Kasumi-1 (cell line): Measurements from ENCODE around the gene AGFG2.
A peak's percentile ranks its signal among the peaks of the same experiment; 100 is the strongest.
"Not testable (repeated sequence)": the region's sequence is repeated elsewhere in the genome, so short reads cannot be mapped to it uniquely, and the experiment has no call there.

Experiments
- DNase-seq, 2 experiments: peaks; one replicate each; lab custom pipeline; 2025; lab: John Stamatoyannopoulos, UW

The AGFG2 gene

GRCh38 chr7:100538654-100539435, at the start of gene AGFG2:
TSS of gene AGFG2 (plus strand) at chr7:100539203. CDS start at chr7:100539347, 144 bp downstream.
- DNase-seq: peak; percentile 100

GRCh38 chr7:100489824-100490223, 49.2 kb upstream of the AGFG2 start:
- peak; percentile 19 to 50 for DNase-seq

- DNase-seq: no peak
These were observed 48.4 kb upstream of the AGFG2 start for GRCh38 chr7:100490483-100491191.

DNA sequence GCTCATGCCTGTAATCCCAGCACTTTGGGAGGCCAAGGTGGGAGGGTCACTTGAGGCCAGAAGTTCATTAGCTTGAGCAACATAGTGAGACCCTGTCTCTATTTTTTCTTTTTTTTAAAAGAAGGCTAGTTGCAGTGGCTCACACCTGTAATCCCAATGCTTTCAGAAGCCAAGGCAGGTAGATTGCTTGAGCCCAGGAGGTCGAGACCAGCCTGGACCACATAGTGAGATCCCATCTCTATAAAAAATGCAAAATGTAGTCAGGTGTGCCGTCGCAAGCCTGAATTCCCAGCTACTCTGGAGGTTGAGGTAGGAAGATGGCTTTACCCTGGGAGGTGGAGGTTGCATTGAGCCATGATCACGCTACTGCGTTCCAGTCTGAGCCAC, 47.8 kb upstream of the AGFG2 start:
- DNase-seq: no peak

DNA sequence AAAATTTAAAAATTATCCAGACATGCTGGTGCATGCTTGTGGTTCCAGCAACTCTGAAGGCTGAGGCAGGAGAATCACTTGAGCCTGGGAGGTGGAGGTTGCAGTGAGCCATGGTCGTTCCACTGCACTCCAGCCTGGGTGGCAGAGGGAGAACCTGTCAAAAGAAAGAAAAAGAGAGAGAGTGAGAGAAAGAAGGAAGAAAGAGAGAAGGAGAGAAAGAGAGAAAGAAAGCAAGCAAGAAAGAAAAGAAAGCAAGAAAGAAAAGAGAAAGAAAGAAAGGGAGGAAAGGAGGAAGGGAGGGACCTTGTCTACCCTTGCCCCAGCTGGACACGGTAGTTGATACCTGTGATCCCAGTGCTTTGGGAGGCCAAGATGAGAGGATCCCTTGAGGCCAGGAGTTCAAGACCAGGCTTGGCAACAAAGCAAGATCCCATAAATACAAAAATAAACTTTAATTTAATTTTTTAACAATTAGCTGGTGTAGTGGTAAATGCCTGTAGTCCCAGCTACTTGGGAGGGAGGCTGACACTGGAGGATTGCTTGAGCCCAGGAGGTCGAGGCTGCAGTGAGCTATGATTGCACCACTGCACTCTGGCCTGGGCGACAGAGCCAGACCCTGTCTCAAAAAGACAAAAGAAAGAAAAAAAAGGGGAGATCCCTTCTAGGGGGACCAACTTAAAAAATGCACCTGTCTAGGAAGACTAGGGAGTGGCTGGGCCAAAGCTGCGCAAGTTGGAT, 46.1 kb upstream of the AGFG2 start:
- no peak for DNase-seq

- peak in 1 of 2 experiments; percentile 13 for DNase-seq
These were observed 45.3 kb upstream of the AGFG2 start for GRCh38 chr7:100493476-100494264.

DNA sequence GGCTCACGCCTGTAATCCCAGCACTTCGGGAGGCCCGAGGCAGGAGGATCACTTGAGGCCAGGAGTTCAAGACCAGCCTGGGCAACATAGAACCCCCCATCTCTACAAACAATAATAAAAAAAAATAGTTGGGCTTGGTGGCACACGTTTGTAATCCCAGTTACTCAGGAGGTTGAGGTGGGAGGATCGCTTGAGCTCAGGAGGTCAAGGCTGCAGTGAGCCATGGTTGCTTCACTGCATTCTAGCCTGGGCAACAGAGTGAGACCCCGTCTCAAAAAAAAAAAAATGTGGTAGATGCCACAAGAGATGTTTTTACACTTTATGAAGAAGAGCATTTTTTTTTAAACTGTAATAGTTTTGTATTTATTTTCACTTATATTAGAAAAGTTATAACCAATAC, 42.5 kb upstream of the AGFG2 start:
- no peak for DNase-seq

DNA sequence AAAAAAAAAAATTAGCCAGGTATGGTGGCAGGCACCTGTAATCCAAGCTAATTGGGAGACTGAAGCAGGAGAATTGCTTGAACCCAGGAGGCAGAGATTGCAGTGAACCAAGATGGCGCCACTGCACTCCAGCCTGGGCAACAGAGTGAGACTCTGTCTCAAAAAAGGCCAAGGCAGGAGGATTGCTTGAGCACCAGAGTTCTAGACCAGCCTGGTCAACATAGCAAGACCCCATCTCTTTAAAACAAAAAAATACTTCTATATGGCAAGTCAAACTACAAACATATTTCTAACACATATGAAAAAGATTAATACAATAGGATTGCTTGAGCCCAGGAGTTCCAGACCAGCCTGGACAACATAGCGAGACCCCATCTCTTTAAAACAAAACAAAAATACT, 38.3 kb upstream of the AGFG2 start:
- not testable (repeated sequence) for DNase-seq

DNA sequence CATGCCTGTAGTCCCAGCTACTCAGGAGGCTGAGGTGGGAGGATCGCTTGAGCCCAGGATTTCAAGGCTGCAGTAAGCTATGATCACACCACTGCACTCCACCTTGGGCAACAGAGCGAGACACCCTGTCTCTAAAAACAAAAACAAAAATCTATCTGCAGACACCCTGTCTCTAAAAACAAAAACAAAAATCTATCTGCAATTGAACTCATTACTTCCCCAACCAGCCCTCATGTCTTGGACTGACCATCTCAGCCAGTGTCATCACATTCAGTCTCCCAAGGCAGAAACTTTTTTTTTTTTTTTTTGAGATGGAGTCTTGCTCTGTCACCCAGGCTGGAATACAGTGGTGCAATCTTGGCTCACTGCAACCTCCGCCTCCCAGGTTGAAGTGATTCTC, 35.0 kb upstream of the AGFG2 start:
- DNase-seq: not testable (repeated sequence)

GRCh38 chr7:100504887-100505611, 34.0 kb upstream of the AGFG2 start:
- no peak for DNase-seq

GRCh38 chr7:100506356-100506923, 32.6 kb upstream of the AGFG2 start:
- DNase-seq: no peak

DNA sequence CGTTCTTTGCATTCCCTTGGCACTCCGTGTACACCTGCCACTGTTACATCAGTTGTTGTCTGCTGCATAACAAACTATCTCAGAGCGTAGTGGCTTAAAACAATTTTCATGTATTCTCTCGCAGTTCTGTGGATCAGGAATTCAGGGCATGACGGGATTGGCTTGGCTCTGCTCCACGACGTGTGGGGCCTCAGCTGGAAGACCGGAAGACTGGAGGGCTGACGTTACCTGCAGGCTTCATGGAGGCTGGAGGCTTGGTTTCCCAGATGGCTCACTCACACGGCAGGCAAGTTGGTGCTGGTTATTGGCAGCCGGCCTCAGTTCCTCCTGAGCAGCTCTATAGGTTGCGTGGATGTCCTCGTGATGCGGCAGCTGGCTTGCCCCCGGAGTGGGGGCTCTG, 29.8 kb upstream of the AGFG2 start:
- DNase-seq: no peak

DNA sequence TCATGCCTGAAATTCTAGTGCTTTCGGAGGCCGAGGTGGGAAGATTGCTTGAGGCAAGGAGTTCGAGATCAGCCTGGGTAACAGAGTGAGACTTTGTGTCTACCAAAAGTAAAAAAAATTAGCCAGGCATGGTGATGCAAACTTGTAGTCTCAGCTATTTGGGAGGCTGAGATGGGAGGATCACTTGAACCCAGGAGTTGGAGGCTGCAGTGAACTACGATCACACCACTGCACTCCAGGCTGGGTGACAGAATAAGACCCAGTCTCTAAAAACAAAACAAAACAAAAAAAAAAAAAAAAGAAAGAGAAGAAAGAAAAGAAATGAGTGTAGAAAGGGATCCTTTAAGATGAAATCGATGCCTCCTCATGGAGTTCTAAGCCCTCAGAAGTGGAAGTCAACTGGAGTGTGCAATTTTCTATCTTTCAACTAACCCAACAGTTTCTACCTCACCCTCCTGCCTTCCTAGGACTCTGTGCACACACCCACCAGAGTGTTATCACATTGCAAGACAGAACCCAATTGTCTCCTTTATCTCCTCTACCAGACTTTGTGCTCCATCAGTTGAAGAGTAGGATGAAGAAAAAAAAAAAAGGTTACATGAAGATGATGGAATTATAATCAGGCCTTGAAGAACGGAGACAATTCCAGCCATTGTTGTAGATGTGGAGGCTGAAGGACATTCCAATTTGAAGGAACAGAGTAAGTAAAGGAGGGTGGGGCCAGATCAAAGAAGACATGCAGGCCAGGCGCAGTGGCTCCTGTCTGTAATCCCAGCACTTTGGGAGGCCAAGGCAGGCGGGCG, 28.4 kb upstream of the AGFG2 start:
- no peak for DNase-seq

GRCh38 chr7:100513212-100513810, 25.7 kb upstream of the AGFG2 start:
- no peak for DNase-seq

- no peak for DNase-seq
These were observed 23.9 kb upstream of the AGFG2 start for GRCh38 chr7:100515072-100515532.

DNA sequence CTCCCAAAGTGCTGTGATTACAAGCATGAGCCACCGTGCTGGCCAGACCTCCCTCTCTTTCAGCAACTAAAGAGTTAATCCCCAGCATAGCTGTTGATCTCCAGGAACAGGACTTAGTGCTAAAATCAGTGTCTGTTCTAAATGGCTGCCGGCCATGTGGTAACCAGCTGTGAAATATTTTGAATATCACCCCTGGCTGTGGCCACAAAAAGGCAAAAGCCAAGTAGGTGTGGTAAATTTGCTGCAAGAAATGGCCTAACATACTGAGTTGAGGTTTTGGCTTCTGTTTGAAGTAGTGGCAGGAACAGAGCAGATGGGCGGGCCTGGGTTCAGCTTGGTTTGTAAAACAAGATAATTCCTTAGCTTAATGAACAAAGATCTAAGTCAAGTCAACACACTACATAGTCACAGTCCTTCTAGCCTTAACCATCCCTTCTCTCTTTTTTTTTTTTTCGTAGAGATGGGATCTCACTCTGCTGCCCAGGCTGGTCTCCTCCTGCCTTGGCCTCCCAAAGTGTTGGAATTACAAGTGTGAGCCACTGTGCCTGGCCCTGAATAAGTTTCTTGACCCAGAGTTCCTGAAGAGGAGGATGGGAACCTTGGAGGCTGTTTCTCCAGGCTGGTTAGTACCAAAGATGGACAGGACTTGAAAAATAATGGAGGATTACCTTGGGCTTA, 22.7 kb upstream of the AGFG2 start:
- DNase-seq: no peak

GRCh38 chr7:100517305-100517704, 21.7 kb upstream of the AGFG2 start:
- DNase-seq: no peak

DNA sequence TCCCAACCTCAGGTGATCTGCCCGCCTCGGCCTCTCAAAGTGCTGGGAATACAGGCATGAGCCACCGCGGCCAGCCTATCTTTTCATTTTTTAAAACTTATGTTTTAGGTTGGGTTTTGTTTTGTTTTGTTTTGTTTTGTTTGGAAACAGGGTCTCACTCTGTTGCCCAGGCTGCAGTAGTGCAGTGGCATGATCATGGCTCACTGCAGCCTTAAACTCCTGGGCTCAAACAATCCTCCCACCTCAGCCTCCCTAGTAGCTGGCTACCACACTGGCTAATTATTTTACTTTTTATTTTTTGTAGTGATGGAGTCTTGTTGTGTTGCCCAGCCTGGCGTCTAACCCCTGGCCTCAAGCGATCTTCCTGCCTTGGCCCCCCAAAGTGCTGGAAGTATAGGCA, 19.4 kb upstream of the AGFG2 start:
- no peak for DNase-seq

DNA sequence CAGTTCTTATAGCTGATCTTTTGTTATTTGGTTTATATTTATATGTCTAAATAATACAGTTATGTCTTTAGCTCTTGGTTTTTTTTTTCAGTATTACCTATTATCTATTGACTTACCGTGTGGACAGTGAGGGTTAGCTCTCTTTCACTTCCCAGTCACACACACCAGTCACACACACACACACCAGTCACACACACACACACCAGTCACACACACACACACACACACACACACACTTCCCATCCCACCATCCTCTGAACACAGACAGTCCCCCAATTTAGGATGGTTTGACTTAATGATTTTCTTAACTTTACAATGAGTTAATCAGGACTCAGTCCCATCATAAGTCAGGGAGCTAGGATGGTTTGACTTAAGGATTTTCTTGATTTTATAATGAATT, 18.9 kb upstream of the AGFG2 start:
- DNase-seq: no peak
